H1 (cell line): Measurements from ENCODE around the gene CDH10. TPM values are rescaled to one million over a fixed set of nuclear protein-coding genes. Genes with fewer than 3 reads are reported as not detected.

ENCODE experiments used
- CTCF ChIA-PET: fragments of 300-600 bp; sonication (Branson Sonifier 250); formaldehyde crosslinking; loops from one replicate; lab custom pipeline; 2021; ENCODE audit not compliant: partially characterized antibody; lab: Charles Lee
- POLR2A ChIA-PET: fragments of 300-600 bp; sonication (Branson Sonifier 250); formaldehyde crosslinking; loops from one replicate; lab custom pipeline; 2021; ENCODE audit warnings: inconsistent platforms; ENCODE audit not compliant: partially characterized antibody; lab: Charles Lee
- DNase-seq, 2 experiments: peaks; one replicate each; pipeline versions ENCODE4 v3.0.0 to v3.0.0-alpha.2; 2010 to 2022; ENCODE audit warnings: low spot score in 2 of 2, low read depth in 1 of 2, mixed read lengths in 1 of 2
- FAIRE-seq: peaks from 2 replicates; lab custom pipeline; 2011; peaks lifted over from hg19 to GRCh38; lab: Jason Lieb, UNC
- H2AFZ ChIP-seq: 2 replicates; pipeline ENCODE4 v1.8.1; 2012; ENCODE audit warnings: low read length, inconsistent platforms
- H2AK5ac ChIP-seq: 2 replicates; pipeline ENCODE4 v1.6.1; 2013; ENCODE audit warnings: low read depth, low read length
- H2BK120ac ChIP-seq: replicated peaks from 2 replicates; pipeline ENCODE3; 2013; ENCODE audit warnings: low read depth, low read length, inconsistent platforms
- H2BK12ac ChIP-seq: 2 replicates; pipeline ENCODE4 v1.6.1; 2013; ENCODE audit warnings: low read depth, low read length
- H2BK15ac ChIP-seq: 2 replicates; pipeline ENCODE4 v1.6.1; 2013; ENCODE audit warnings: low read length
- H2BK20ac ChIP-seq: 2 replicates; pipeline ENCODE4 v1.6.1; 2013; ENCODE audit warnings: low read length
- H2BK5ac ChIP-seq: 2 replicates; pipeline ENCODE4 v1.6.1; 2013; ENCODE audit warnings: low read depth, low read length
- H3K14ac ChIP-seq: 2 replicates; pipeline ENCODE4 v1.6.1; 2013; ENCODE audit warnings: inconsistent platforms; ENCODE audit not compliant: insufficient read length
- H3K18ac ChIP-seq: 2 replicates; pipeline ENCODE4 v1.6.1; 2013; ENCODE audit warnings: low read length; ENCODE audit errors: extremely low read depth
- H3K23ac ChIP-seq: 2 replicates; pipeline ENCODE4 v1.6.1; 2013; ENCODE audit warnings: inconsistent platforms; ENCODE audit not compliant: insufficient read length
- H3K23me2 ChIP-seq: 2 replicates; pipeline ENCODE4 v1.6.1; 2013; ENCODE audit warnings: low read depth, low read length
- H3K27ac ChIP-seq: 2 replicates; pipeline ENCODE4 v1.6.1; 2011; ENCODE audit warnings: low read depth, low read length, inconsistent platforms
- H3K27me3 ChIP-seq, 4 experiments: replicated peaks in 1 of 4; 1 replicate in 1 of 4; 2 replicates in 3 of 4; pipeline versions ENCODE4 v1.6.1 to v1.8.1; 2011 to 2013; ENCODE audit warnings: low read length in 3 of 4, mild to moderate bottlenecking in 3 of 4, inconsistent platforms in 2 of 4, mixed read lengths in 2 of 4, moderate library complexity in 1 of 4; ENCODE audit not compliant: control insufficient read depth in 3 of 4, insufficient read depth in 3 of 4; ENCODE audit errors: extremely low read depth in 1 of 4
- H3K36me3 ChIP-seq, 4 experiments: 2 replicates each; pipeline versions ENCODE4 v1.6.1 to v1.8.1; 2011 to 2013; ENCODE audit warnings: mild to moderate bottlenecking in 4 of 4, low read length in 3 of 4, moderate library complexity in 2 of 4, control low read depth in 1 of 4, inconsistent platforms in 1 of 4; ENCODE audit not compliant: insufficient read depth in 4 of 4, control insufficient read depth in 2 of 4
- H3K4ac ChIP-seq: replicated peaks from 2 replicates; pipeline ENCODE3; 2013; ENCODE audit warnings: low read length, low read depth, mixed read lengths, inconsistent platforms; ENCODE audit not compliant: insufficient read length
- H3K4me1 ChIP-seq, 4 experiments: replicated peaks in 1 of 4; 1 replicate in 1 of 4; 2 replicates in 3 of 4; pipeline versions ENCODE4 v1.6.1 to v1.8.1; 2011 to 2013; ENCODE audit warnings: low read length in 3 of 4, inconsistent platforms in 2 of 4, mixed read lengths in 1 of 4; ENCODE audit not compliant: insufficient read depth in 4 of 4, control insufficient read depth in 3 of 4
- H3K4me2 ChIP-seq, 2 experiments: 2 replicates each; pipeline versions ENCODE4 v1.6.1 to v1.8.1; 2011 to 2013; ENCODE audit warnings: low read depth in 2 of 2, low read length in 2 of 2, control low read depth in 1 of 2, inconsistent platforms in 1 of 2, mild to moderate bottlenecking in 1 of 2; ENCODE audit not compliant: insufficient read depth in 1 of 2
- H3K4me3 ChIP-seq, 4 experiments: fragments of 200-600, 300-600 bp in 1 of 4; sonication (generic), shearing (Covaris generic), sonication (Bioruptor Twin) in 1 of 4; 2 replicates each; pipeline versions ENCODE4 v1.5.1 to v1.8.1; 2011 to 2016; ENCODE audit warnings: low read length in 4 of 4, low read depth in 3 of 4, control low read depth in 2 of 4, inconsistent platforms in 2 of 4, mild to moderate bottlenecking in 2 of 4, mixed read lengths in 1 of 4, moderate library complexity in 1 of 4; ENCODE audit not compliant: insufficient read depth in 2 of 4; ENCODE audit errors: extremely low read depth in 1 of 4
- H3K56ac ChIP-seq: replicated peaks from 2 replicates; pipeline ENCODE3; 2013; ENCODE audit warnings: low read depth, mild to moderate bottlenecking, mixed read lengths, low read length, inconsistent platforms; ENCODE audit not compliant: insufficient read length
- H3K79me1 ChIP-seq: 2 replicates; pipeline ENCODE4 v1.6.1; 2013; ENCODE audit warnings: low read depth, low read length, control low read depth
- H3K79me2 ChIP-seq, 2 experiments: 2 replicates each; pipeline versions ENCODE4 v1.6.1 to v1.8.1; 2012 to 2013; ENCODE audit warnings: low read length in 2 of 2, mild to moderate bottlenecking in 2 of 2, inconsistent platforms in 1 of 2; ENCODE audit not compliant: insufficient read depth in 2 of 2, control insufficient read depth in 1 of 2
- H3K9ac ChIP-seq, 4 experiments: replicated peaks in 1 of 4; 1 replicate in 1 of 4; 2 replicates in 3 of 4; pipeline versions ENCODE4 v1.6.1 to v1.8.1; 2011 to 2013; ENCODE audit warnings: low read depth in 3 of 4, low read length in 3 of 4, control low read depth in 2 of 4, mild to moderate bottlenecking in 2 of 4, moderate library complexity in 2 of 4, inconsistent platforms in 1 of 4; ENCODE audit errors: extremely low read depth in 1 of 4
- H3K9me3 ChIP-seq, 2 experiments: 2 replicates each; pipeline versions ENCODE4 v1.6.1 to v1.8.1; 2012 to 2013; ENCODE audit warnings: mild to moderate bottlenecking in 2 of 2, moderate library complexity in 2 of 2, control low read depth in 1 of 2, inconsistent platforms in 1 of 2, low read depth in 1 of 2, low read length in 1 of 2, mixed read lengths in 1 of 2; ENCODE audit not compliant: insufficient read depth in 2 of 2
- H4K20me1 ChIP-seq, 2 experiments: replicated peaks in 1 of 2; 2 replicates each; pipeline versions ENCODE3 to v1.8.1; 2011 to 2013; ENCODE audit warnings: inconsistent platforms in 2 of 2, low read length in 2 of 2, mild to moderate bottlenecking in 1 of 2; ENCODE audit not compliant: insufficient read depth in 2 of 2, control insufficient read depth in 1 of 2
- H4K5ac ChIP-seq: 2 replicates; pipeline ENCODE4 v1.6.1; 2013; ENCODE audit warnings: low read length, low read depth, mixed read lengths, inconsistent platforms; ENCODE audit not compliant: insufficient read length
- H4K8ac ChIP-seq: 2 replicates; pipeline ENCODE4 v1.8.0; 2013; ENCODE audit warnings: mild to moderate bottlenecking, moderate library complexity, low read length, inconsistent platforms; ENCODE audit not compliant: insufficient read depth; ENCODE audit errors: extremely low read depth
- H4K91ac ChIP-seq: replicated peaks from 2 replicates; pipeline ENCODE3; 2013; ENCODE audit warnings: low read length, mixed read lengths, inconsistent platforms; ENCODE audit not compliant: insufficient read length
- CREB1 ChIP-seq: IDR thresholded peaks from 2 replicates; pipeline ENCODE4 v1.6.1; 2012; ENCODE audit warnings: inconsistent platforms
- RBBP5 ChIP-seq: IDR thresholded peaks from 2 replicates; pipeline ENCODE4 v1.7.1; 2012; ENCODE audit warnings: low read depth, mild to moderate bottlenecking, inconsistent platforms, low read length, moderate library complexity, borderline replicate concordance
- polyA plus RNA-seq, 7 experiments: library from polyadenylated mRNA; depleted of rRNA in 3 of 7; stranded (reverse) in 5 of 7; unstranded in 2 of 7; fragments of >200 nt in 5 of 7; fragments of 200-250 nt in 2 of 7; gene quantifications; 1 replicate in 5 of 7; 2 replicates in 1 of 7; 4 replicates in 1 of 7; pipeline versions ENCODE4 v1.2.1 to v1.2.3, GENCODE V29; 2011 to 2013; ENCODE audit warnings: missing spikeins in 2 of 7, mixed read lengths in 2 of 7
- total RNA-seq: library from RNA; stranded (reverse); fragmentation: NEBNext Ultra II Directional; extraction: Animal tissue kit (Norgen Biotek cat#: 25700); gene quantifications from 2 replicates; pipeline ENCODE4 v1.2.1, GENCODE V29; 2021

The CDH10 gene
- total and polyA plus RNA-seq, 2 of the 8 experiments (the other 6 are each of a cell fraction or from before 2014, with no cell fraction given) = 0.11 TPM; not detected in 1

DNA sequence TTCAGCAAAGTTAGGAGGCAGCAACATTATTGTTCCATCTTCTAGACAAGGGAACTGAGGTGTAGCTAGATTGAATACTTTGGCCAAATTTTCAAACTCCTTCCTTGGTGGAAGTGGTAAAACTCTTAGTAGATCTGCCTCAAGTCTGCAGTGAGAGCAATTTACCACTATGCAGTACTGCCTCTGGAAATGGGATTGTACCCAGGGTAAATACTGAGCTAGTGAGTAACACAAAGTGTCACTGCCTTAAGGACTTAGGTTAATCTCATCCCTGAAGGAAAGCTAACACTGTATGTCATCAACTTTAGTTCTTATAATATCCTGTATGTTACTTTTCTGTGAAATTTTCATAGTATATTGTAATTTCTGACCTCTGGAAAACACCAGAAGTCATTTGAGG lies 13.9 kb downstream of the CDH10 start:
- H3K9me3 ChIP-seq = no peaks in the 10 kb centered on the region
- no peak overlapping the region for H3K4me3 ChIP-seq
- H3K79me2 ChIP-seq = no peaks in the 10 kb centered on the region
- no peak overlapping the region for H2BK12ac ChIP-seq
- H3K23ac ChIP-seq = no peak overlapping the region
- H2BK15ac ChIP-seq = no peak overlapping the region
- no peak overlapping the region for H2BK20ac ChIP-seq
- H4K91ac ChIP-seq = no peak overlapping the region
- POLR2A ChIA-PET = no interaction called here
- H3K23me2 ChIP-seq = no peaks in the 10 kb centered on the region
- no peaks in the 10 kb centered on the region for H3K36me3 ChIP-seq
- H2AK5ac ChIP-seq = no peak overlapping the region
- no peaks in the 10 kb centered on the region for H3K27me3 ChIP-seq
- no peak overlapping the region for H3K14ac ChIP-seq
- no peak overlapping the region for H4K8ac ChIP-seq
- no peaks in the 10 kb centered on the region for H4K20me1 ChIP-seq
- CTCF ChIA-PET = interaction anchor here (0.7 to 1.6 kb wide), 4 partner anchors 8 to 376 kb away, joined by 3 to 5 read pairs (median 4); no protein-coding TSS in a partner anchor
- H2BK5ac ChIP-seq = no peak overlapping the region
- H3K4ac ChIP-seq = no peak overlapping the region
- no peak overlapping the region for H4K5ac ChIP-seq
- TF ChIP-seq RBBP5 (no peak), CREB1 (no peak)
- H3K27ac ChIP-seq = no peak overlapping the region
- DNase-seq = no peak
- no peaks in the 10 kb centered on the region for H3K79me1 ChIP-seq
- no peak overlapping the region for H2BK120ac ChIP-seq
- H3K4me1 ChIP-seq = peaks cover 0 to 6% (median 2%) of the 10 kb centered on the region in 4 experiments; a peak in 3 of 7 replicates
- H3K4me2 ChIP-seq = no peak overlapping the region
- H2AFZ ChIP-seq = no peak overlapping the region
- no peak overlapping the region for H3K56ac ChIP-seq
- FAIRE-seq = no peak
- no peak overlapping the region for H3K18ac ChIP-seq
- no peak overlapping the region for H3K9ac ChIP-seq
